NCI-H82 treated with DMSO at 0.1 percent for 48 hours (cell line): Measurements from ENCODE around the gene SOX8.

Source experiments
- DNase-seq: peaks from one replicate; lab custom pipeline; 2025; ENCODE audit not compliant: unreplicated experiment; lab: John Stamatoyannopoulos, UW

SOX8 gene

DNA sequence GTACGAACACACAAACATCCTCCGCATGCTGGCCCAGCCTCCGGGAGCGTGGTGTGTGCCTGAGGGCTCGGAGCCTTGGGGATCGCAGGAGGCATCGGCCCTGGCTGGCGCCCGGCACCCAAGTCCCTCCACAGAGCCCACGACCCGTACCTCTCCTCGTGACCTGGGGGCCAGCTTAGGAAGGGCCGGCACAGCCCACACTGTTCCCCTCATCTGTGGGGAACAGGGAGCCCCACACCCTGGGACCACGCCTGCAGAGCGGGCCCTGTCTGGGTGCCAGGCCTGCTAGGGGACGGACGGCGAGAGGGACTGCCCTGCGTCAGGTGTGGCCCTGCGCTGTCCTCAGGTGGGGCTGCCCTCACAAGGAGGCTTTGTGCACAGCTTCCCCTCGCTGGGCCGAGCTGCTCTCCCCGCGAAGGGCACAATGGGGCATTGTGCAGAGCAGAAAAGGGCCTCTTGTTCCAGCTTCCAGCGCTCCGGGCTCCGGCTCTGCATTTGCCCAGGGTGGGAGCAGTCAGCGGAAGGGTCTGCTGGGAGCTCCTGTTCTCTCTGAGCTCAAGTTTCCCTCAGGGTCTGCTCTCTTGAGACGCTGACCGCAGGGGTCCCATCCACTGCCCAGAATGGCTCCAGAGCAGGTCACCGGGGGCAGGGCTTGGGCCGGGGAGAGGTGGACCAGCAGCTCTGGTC lies 9.1 kb upstream of the SOX8 start:
- DNase-seq: no peak

DNA sequence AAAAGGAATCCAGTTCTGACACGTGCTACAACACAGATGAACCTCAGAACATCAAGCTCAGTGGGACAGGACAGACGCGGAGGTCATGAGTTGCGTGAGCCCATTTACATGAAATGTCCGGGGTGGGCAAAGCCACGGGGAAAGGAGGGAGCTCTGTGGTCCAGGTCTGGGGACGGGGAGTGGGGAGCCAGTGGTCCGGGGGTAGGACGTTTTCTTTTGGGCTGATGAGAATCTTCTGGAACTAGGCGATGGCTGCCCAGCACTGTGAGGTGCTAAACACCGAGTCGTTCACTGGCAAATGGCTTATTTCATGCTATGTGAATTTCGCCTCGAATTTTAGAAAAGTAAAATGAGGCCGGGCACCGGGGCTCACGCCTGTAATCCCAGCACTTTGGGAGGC lies 8.2 kb upstream of the SOX8 start:
- DNase-seq: no peak

DNA sequence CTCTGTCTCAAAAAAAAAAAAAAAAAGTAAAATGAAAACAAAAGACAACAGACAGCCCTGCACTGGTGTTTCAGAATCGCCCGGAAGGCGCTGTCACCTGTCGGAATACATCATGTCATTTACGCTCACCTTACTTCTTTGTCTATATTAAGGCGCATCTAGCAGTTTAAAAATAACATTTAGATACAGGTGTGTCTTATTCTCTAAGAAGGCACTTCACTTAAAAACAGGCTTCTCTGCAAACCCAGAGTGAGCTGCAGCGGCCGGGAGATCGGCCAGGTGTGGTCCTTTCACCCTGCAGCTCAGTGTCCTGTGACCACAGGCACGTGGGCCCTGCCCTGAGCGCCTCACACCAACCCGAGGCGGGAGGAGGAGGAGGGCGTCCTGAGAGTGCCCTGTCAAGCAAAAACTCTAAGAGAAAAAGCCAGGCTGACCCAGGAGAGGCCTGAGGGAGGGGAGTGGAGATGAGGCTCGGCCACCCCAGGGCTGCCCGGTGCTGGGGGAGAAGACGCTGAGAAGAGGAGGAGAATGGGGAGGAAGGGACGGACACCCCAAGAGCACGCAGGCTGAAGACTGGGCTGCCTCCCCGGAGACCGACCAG lies 7.5 kb upstream of the SOX8 start:
- no peak for DNase-seq

DNA sequence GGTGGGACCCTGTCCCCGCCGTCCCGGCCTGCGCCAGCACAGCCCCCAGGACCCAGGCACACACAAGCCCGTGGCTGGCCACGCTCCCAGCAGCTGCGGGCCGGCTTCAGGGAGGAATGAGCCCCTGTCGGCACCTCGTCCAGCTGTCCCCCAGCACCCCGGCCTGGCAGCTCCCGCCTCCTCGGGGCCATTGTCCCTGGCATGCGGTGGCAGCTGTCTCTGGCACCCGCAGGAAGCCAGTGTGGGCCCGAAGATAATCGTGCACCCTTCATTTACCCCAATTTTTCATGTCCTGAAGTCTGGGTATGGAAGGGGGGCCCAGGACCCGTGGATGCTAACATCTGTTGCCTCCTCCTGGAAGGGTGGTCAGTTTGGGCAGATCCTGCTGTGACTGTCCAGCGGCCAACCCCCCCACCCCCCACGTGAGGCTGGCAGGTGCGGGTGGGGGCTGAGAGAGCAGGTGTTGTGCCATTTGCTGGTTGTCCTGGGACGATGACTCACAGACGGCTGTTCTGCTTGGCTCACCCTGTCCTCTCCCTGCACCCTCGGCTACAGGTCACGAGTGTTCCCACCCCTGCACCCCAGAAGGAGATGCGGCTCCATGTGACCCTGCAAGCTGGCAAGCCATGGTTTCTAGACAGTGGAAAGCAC lies 6.8 kb upstream of the SOX8 start:
- DNase-seq: no peak

DNA sequence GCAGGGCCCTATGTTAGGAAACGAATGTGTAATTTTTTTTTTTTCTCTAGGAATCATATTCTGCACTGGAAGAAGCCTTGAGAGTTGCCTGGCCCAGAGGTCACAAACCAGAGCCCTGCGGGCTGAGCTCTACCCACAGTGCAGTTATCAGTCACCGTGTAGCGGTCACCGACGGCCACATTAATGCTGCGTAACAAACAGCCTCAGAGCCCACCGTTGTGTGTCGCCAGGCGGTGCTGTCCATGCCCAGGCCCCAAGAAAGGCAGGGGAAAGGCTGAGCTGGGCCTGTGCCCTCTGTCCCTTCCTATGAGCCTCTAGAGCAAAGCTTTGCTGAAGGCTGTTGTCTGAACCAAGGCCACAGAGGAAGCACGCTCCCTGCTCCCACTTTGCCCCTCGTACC lies 6.3 kb upstream of the SOX8 start:
- DNase-seq: no peak

DNA sequence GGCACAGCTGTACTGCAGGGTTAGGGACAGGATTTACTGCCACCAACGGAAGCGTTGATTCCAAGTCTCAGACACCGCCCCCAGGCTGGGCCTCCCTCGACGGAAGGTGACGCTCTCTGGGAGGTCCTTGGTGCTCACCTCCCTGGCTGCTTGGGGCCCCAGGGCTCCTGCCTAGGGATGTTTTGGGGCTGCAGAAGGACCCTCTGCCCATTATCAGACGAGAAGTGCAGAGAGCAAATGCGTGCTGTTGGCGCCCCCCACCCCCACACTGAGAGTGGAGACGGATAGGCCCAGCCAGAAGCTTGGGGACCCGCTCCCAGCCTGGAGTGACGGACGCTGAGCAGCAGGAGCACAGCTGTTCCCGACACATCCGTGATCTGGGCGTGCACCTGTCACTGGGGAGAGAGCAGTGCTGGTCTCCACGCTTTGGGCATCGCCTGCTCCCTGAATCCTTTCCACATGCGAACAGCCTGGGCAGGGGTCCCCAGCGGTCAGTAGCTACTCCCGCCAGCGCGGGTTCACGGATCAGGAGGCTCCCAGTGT lies 5.1 kb upstream of the SOX8 start:
- DNase-seq: no peak

DNA sequence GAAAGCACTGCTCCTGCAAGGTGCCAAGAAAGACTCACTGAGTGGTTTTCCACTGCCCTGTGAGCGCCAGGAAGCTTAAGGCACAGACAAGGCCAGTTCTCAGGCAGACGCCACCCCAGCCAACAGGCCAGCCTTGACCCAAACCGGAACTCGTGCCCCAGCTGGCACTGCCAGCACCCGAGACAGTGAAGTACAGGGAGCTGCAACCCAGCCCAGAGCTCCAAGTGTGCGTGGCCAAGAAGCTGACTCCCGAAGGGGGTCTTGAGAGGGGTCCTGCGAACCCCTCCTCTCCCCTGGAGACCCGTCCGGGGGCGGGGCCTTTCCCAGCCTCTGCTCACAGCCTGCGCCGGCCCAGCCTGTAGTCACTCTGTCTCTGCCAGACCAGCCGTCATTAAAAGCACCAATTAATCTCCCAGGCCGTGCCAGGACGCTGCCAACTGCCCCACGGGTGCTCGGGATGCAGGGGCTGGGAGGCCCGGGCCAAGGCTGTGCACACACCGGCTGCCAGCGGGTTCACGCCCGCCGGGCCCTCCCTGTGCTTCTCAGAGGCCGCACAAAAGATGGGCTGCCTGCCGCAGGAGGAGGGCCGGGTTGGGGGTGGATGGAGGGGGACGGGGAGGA lies 4.4 kb upstream of the SOX8 start:
- DNase-seq: no peak

DNA sequence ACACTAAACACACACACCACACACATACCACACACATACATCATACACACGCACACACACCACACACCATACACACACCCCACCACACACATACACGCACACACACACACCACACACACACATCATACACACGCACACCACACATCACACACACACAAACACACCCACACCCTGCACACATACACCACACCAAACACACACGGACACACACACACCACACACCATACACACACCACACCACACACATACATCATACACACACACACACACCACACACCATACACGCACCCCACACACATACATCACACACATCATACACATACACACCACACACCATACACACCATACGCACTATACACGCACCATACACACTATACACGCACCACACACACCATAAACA lies 3.7 kb upstream of the SOX8 start:
- no peak for DNase-seq

DNA sequence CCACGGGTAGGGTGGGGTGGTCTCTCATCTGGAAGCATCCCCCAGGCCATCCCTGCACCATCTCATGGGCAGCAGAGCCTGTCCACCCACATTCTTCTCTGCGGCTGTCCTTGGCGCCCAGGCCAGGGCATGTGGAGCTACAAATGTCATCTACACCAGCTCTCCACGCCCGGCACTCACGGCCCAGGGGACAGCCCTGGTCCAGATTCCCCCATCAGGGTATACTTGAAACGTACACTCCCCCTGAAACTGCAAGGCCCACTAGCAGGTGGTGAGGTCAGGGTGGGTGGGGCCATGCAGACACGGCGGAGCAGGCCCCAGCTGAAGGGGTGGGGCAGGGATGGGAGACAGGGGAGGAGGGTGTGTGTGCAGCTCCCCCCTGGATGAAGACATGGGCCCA lies 3.2 kb upstream of the SOX8 start:
- DNase-seq: no peak

DNA sequence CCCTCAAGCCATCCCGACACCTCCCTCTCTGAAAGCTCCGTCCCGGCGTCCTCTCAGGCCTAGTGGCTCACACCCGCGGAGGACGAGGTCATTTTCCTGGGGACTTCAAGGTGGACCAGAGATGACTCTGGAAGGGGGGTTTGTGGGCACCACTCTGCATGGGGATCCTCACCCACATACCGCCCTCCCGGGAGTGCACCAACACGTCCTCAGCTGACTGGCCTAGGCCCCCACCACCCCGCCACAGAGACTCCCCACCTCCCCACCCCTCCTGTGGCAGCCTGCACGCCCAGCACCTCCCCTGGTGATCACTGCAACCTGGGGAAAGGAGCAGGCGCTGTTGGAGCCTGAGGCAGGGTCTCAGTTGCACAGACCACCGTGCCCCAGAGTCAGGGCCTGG lies 2.4 kb upstream of the SOX8 start:
- no peak for DNase-seq

DNA sequence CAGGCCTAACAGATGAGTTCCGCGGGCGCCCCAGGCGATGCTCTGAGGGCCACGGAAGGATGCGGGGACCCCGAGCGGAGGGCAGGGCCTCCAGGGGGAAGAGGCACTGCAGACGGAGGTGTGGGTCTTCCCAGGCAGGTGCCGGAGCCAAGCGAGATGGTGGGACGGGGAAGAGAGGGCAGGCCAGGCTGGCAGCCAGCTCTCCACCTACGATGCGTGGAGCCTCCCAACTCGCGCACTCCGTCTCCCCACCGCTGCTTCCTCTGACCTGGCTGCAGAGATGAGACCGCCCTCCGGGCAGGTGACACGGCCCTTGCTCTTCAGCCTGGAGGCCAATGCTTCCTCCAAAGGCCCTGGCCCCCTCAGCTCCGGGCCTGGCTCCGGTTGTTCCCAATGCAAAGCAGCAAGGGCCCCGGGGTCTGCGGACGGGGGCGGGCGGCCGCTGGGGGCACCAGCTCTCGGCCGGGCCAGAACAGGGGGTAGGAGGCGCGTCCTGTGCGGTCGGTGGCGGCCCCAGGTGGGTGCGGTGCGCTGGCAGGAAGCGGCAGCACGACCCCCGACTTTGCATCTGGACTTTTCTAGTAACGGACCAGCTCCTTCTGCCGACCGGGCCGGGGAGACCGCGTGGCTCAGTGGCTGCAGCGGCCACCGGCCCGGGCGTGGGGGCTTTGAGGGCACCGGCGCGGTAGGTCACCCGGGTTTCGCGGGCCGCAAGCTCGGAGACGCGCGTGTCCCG lies 1.5 kb upstream of the SOX8 start:
- DNase-seq: no peak

DNA sequence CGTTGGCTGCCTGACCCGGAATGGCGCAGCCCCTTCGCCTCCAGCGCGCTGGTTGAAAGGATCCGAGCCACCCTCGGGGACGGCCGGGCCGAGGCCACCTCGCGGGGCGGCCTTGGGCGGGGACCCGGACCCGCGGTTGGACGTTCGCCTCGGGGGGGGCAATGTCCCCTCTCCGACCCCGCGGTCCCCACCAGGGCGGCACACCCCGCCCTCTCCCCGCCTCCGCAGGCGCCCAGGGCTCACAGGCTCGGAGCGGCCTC lies 1.0 kb upstream of the SOX8 start:
- no peak for DNase-seq

DNA sequence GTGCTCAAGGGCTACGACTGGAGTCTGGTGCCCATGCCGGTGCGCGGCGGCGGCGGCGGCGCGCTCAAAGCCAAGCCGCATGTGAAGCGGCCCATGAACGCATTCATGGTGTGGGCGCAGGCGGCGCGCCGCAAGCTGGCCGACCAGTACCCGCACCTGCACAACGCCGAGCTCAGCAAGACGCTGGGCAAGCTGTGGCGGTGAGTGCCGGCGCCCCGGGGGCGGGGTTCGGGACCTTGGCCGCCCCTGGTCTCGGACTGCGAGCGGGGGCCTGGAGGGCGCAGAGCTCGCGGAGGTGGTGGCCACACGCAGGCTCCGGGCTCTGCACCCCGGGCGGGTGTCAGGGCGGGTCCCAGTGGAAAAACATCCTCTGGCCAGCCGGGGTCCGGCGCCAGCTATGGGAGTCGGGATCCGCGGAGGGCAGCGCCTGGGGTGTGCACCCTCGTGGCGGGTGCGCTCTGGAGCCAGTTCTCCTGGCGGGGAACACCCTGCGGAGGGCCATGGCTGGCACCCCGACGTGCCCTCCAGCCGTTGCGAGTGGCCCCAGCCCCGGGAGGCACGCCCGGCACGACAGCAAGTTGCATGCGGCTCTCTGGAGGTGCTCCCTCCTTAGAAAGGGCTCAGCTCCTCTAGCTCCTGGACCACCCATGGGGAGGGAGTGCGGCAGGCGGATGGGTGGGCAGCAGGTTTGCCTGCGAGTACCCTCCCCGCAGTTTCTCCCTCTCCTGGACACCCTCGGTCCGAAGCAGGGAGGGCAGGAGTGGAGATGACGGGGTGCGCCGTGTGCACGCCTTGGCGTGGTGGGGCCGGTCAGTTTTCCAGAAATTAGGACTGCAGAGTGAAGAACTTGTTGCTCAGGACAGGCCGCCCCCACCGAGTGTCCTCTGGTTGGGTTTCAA lies 824 bp downstream of the SOX8 start:
- DNase-seq: no peak

DNA sequence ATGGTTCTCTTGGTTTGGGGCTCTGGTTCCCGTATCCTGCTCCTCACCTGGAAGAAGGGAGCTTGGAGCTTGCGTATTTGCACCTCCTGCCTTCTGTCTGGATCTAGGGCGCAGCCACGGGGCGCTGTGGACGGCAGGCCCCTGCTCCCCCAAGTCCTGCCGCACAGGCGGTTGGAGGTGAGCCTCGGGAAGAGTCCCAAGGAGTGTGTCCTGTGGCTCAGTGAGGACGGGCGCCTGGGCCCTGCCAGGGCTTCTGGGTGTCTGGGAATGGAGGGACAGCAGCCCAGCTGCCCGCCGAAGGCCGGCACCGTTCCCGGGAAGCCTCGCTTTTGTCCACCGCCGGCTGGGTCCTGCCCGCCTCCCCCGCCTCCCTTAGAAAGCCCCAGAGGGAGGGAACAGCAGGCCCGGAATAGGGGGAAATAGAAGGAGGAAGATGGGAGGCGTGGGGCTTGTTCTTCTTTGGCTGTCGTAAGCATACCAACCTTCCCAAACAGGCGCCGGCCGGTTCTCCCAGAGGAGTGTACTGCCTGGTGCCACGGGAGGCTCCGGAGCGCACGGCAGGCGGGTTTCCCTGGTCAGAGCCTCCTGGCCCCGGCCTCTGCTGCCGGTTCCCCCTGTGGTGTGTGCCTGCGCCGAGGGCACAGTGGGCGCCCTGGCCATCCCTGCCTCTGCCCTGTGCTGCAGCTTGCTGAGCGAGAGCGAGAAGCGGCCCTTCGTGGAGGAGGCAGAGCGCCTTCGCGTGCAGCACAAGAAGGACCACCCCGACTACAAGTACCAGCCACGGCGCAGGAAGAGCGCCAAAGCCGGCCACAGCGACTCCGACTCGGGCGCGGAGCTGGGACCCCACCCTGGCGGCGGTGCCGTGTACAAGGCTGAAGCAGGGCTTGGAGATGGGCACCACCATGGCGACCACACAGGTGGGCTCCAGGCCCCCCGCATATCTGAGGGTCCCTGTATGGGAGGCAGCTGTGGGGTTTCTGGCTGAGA lies 1.8 kb downstream of the SOX8 start:
- DNase-seq: no peak

DNA sequence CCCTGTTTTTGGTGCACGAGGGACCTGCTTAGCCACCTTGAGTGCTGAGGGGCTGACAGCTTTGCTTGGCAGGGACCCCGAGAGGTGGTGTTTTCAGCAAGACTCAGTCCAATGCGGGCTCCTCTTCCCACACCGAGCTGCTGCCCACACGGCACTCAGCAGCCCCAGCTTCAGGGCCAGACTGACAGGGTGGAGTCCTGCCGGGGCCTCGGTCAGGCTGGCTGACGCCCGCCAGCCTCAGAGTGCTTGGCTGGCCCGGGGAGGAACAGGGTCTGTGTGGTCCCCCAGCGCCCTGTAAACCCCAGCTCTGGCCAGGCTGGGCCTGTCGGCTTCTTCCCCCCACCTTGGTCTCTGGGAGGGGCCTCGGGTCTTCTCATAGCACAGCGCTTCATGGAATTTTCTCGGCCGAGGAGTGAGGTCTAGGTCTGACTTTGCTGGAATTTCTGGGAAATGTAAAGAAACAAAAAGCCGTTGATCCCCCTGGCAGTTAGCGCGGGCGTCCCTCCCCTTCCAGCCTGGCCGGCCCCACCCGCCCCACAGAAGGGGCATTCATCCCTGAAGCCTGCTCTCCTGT lies 2.6 kb downstream of the SOX8 start:
- DNase-seq: no peak

DNA sequence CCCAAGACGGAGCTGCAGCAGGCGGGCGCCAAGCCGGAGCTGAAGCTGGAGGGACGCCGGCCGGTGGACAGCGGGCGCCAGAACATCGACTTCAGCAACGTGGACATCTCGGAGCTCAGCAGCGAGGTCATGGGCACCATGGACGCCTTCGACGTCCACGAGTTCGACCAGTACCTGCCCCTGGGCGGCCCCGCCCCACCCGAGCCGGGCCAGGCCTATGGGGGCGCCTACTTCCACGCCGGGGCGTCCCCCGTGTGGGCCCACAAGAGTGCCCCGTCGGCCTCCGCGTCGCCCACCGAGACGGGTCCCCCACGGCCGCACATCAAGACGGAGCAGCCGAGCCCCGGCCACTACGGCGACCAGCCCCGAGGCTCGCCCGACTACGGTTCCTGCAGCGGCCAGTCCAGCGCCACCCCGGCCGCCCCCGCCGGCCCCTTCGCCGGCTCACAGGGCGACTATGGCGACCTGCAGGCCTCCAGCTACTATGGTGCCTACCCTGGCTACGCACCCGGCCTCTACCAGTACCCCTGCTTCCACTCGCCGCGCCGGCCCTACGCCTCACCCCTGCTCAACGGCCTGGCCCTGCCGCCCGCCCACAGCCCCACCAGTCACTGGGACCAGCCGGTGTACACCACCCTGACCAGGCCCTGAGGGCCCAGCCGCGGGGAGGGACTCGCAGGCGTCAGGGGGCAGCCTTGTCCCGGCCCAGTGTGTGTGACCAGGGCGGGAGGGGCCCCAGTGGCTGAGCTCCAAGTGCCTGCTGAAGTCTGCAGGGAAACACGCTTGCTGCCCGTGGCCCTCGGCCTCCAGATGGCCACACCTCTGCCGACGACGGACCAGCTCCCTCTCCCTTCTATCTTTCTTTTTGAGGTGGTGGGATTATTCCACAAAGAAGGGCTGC lies 3.4 kb downstream of the SOX8 start:
- DNase-seq: no peak

DNA sequence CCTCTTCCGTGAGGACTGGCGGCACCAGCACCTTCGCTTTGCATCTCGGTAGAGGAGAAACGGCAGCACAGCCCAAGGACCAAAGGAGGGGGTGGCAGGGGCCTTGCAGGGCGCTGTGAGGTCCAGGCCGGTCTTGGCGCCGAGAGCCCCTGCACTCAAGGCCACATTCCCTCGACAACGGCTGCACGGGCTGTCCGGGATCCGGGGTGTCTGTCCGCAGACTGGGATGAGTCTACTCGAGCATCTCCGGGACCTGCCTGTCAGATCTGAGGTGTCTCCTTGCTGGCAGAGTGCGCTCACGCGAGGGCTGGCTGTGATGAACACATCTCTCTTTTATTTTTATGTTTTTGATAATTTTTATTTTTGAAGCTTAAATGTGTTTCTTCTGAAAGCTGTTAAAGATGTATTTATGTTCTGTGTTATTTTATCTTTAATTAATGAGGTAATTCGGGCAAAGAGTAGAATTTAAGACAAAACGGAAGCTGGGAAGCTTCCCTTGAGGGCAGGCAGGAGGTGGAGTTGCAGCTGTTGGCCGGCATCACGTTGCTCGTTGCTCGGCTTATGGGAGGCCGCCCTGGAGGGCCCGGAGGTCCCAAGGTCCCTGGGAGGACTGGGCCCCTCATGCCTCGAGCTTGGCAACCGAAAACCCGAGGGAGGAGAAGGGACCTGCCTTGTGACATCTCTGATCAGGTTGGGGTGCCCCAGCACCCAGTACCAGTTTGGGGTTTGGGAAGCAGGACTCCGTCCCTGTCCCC lies 4.3 kb downstream of the SOX8 start:
- no peak for DNase-seq
